Measurements from ENCODE around the gene IPCEF1.
A peak's percentile ranks its signal among the peaks of the same experiment; 100 is the strongest.

IPCEF1 gene

GRCh38 chr6:154159126-154159525, 197.5 kb downstream of the IPCEF1 start:
- no peak for DNase-seq (ENCODE audit: low read depth)

DNA sequence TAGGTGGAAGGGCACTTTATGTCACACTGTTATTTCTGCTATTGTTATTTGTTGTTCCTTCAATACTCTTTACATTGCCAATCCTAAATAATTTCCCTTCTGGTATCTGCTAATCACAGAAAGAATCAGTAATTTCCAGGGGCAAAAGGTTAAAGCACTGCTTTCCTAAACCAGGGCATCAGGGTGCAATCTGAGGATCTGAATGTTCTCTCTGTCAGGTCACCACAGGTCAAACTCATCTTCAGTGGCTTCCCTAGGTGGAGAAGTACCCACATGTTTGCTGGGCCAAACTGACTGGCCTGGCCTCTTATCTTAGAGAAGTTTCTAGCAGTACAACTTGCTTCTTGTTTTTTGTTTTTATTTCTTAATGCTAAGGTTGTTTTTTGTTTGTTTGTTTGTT, 198.9 kb downstream of the IPCEF1 start:
- DNase-seq (ENCODE audit: low read depth): no peak

DNA sequence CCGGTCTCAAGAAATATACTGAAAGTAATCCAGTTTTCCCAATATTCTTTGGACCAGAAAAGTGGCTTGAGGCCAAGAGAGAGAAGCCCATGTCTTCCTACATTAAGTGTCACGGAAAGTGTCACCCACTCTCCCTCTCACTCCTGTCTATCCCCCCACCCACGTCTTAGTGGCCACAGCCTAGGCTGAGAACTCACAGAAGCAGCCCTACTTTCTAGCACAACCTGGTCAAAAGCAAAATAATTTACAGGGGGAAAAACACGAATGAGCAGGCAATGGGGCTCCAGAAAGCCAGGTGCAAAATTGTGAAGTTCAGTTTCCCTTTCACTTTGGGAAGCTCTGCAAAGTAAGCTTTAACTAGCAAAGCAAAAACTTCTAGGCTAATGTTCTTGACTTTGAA, 199.5 kb downstream of the IPCEF1 start:
- no peak for DNase-seq (ENCODE audit: low read depth)

DNA sequence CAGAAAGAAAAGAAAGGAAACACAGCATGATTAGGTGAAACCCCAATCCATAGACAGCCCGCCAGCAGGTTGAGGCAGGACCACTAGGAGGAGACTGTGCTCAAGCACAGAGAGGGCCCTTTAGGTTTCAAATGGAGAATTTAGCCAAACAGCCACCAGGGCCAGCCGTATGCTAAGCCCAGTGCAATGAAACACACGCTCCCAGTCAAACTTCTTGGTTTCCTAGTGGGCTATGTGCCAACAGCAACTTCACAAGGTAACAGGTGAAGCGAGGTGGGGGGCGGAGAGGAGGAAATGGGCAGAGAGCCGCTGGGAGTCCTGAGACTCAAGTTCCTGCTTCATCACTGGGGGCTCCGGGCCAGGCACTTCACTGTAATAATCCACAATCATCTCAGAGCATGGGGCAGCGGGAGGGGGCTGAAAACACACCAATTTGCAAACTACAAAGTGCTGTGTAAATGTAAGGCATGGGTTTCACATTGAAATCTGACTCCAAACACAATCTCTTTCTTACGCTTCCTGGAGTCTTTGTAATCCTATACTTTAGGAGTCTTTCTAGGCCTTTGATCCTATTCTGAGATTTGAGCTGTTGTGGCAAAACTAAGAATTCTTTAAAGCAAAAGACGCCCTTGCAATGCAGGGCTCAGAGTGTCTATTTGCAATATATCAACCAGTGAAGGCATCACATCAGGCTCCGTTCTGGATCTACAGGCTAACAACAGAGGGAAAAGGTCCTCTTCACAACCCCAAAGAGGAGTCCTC, 200.3 kb downstream of the IPCEF1 start:
- no peak for DNase-seq (ENCODE audit: low read depth)

- peak; percentile 42 for DNase-seq (ENCODE audit: low read depth)
Measured at GRCh38 chr6:154154389-154154967, 202.1 kb downstream of the IPCEF1 start.

GRCh38 chr6:154143753-154144152, 212.8 kb downstream of the IPCEF1 start:
- DNase-seq (ENCODE audit: low read depth): no peak

DNA sequence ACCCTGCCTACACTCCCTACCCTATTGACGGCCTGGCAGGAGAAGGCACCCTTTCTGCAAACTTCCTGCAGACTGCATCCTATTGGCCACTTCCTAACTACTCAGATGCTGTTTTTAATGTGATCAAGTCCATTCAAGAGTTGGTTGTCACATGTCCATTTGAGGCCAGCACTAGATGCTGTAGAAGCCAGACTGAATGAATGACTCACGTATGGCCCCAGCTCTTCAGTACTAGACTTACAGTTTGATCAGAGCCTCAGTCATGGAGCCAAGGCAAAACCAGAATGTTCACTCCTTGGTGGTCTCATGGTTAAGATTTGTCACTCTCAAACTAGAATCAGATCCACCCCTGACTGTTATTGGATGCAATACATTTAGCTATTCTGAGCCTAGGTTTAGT, 215.9 kb downstream of the IPCEF1 start:
- no peak for DNase-seq (ENCODE audit: low read depth)

DNA sequence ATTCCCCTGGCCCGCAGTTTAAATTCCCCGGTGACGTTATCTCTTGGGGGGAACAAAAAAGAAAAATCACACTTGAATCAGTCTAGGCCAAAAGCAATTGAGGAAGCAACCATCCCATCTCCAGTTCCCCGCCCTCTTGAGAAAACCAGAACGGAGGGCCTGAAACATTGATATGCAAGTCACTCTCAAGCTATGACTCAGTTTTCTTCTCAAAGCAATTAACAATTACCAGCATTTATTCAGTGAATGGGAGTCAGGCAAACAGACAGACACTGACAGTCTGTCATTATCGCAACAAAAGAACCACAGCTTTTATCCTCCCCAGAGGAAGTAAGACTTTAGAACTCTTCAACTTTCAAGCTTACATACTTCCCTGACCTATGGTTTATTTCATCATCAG, 216.7 kb downstream of the IPCEF1 start:
- no peak for DNase-seq (ENCODE audit: low read depth)

- DNase-seq (ENCODE audit: low read depth): no peak
Measured at GRCh38 chr6:154138793-154139192, 217.8 kb downstream of the IPCEF1 start.

- DNase-seq (ENCODE audit: low read depth): no peak
Measured at GRCh38 chr6:154134471-154135147, 222.0 kb downstream of the IPCEF1 start.

- DNase-seq (ENCODE audit: low read depth): no peak
Measured at GRCh38 chr6:154127657-154128056, 228.9 kb downstream of the IPCEF1 start.

GRCh38 chr6:154125421-154125820, 231.2 kb downstream of the IPCEF1 start:
- DNase-seq (ENCODE audit: low read depth): no peak

- no peak for DNase-seq (ENCODE audit: low read depth)
Measured at GRCh38 chr6:154123155-154123956, 233.2 kb downstream of the IPCEF1 start.

- DNase-seq (ENCODE audit: low read depth): no peak
Measured at GRCh38 chr6:154122195-154122925, 234.2 kb downstream of the IPCEF1 start.

GRCh38 chr6:154117485-154117884, 239.1 kb downstream of the IPCEF1 start:
- DNase-seq (ENCODE audit: low read depth): no peak

GRCh38 chr6:154113392-154113791, 243.2 kb downstream of the IPCEF1 start:
- DNase-seq (ENCODE audit: low read depth): no peak

GRCh38 chr6:154112181-154112809, 244.3 kb downstream of the IPCEF1 start:
- no peak for DNase-seq (ENCODE audit: low read depth)

DNA sequence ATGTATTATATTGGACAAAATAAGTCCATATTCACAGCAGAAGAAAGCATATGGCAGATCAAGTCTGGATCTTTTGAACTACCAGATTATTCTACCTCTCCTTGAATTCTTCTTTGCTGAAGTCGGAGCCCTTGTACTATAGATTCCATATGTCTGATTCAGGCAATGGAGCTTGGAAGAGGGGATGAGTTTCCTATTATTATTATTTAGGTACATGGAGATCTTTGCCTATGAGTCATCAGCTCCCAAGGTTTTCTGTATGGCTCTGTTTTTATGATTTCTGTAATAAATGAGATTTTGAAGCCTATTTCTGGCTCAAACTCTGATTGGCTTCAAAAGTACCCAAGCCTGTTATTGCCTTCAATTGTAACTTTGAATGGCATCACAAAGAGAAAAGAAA, 245.6 kb downstream of the IPCEF1 start:
- DNase-seq (ENCODE audit: low read depth): no peak

- no peak for DNase-seq (ENCODE audit: low read depth)
Measured at GRCh38 chr6:154106251-154106650, 250.4 kb downstream of the IPCEF1 start.
